ENCODE results near the gene HTT-AS. TPM values are rescaled to one million over a fixed set of nuclear protein-coding genes. Genes with fewer than 3 reads are reported as not detected.

HTT-AS gene
- total and polyA plus RNA-seq, 4 donors, result not detected

- TF ChIP-seq CTCF (IDR thresholded peaks at IDR 0.05; ENCODE audit: control extremely low read depth, extremely low read depth), result no peak
- ATAC-seq (ENCODE audit: insufficient read depth, low FRiP score), result no peak
- Histone ChIP-seq H3K9me3 (ENCODE audit: control insufficient read depth in 4 of 4, insufficient read depth in 3 of 4, low read length in 3 of 4) (peaks cover 0 to 5% (median 2%) of the 10 kb centered on the region in 4 donors), H3K27ac (ENCODE audit: low read depth in 1 of 2, low read length in 1 of 2) (no peak overlapping the region), H3K27me3 (ENCODE audit: control insufficient read depth in 3 of 3, insufficient read depth in 3 of 3, low read length in 2 of 3) (no peaks in the 10 kb centered on the region), H3K4me1 (ENCODE audit: control insufficient read depth in 5 of 5, insufficient read depth in 5 of 5, low read length in 5 of 5) (no peaks in the 10 kb centered on the region), H3K36me3 (ENCODE audit: control insufficient read depth in 4 of 4, insufficient read depth in 4 of 4, low read length in 4 of 4) (peaks cover 0 to 6% (median 1%) of the 10 kb centered on the region in 4 donors), H3K4me3 (no peak overlapping the region), H3K9ac (ENCODE audit: insufficient read depth in 1 of 2, low read length in 2 of 2) (no peak overlapping the region)
- 92 to 94% methylated on average over 21 of the region's 21 CpGs for WGBS, 2 donors
- no peak for DNase-seq
Observed at GRCh38 chr4:3025881-3026280, 48.5 kb downstream of the HTT-AS start.

- Histone ChIP-seq H3K4me3 (no peak overlapping the region), H3K27me3 (ENCODE audit: control insufficient read depth in 3 of 3, insufficient read depth in 3 of 3, low read length in 2 of 3) (no peaks in the 10 kb centered on the region), H3K4me1 (ENCODE audit: control insufficient read depth in 5 of 5, insufficient read depth in 5 of 5, low read length in 5 of 5) (no peaks in the 10 kb centered on the region), H3K9ac (ENCODE audit: insufficient read depth in 1 of 2, low read length in 2 of 2) (no peak overlapping the region), H3K9me3 (ENCODE audit: control insufficient read depth in 4 of 4, insufficient read depth in 3 of 4, low read length in 3 of 4) (peaks cover 0 to 5% (median 2%) of the 10 kb centered on the region in 4 donors), H3K36me3 (ENCODE audit: control insufficient read depth in 4 of 4, insufficient read depth in 4 of 4, low read length in 4 of 4) (peaks cover 0 to 6% (median 1%) of the 10 kb centered on the region in 4 donors), H3K27ac (ENCODE audit: low read depth in 1 of 2, low read length in 1 of 2) (no peak overlapping the region)
- DNase-seq, result no peak
- no peak for ATAC-seq (ENCODE audit: insufficient read depth, low FRiP score)
- 78 to 90% methylated on average over 3 of the region's 3 CpGs for WGBS, 2 donors
- no peak for TF ChIP-seq CTCF (IDR thresholded peaks at IDR 0.05; ENCODE audit: control extremely low read depth, extremely low read depth)
Observed at GRCh38 chr4:3022651-3023050, 51.7 kb downstream of the HTT-AS start.

- H3K4me3 ChIP-seq, result no peak overlapping the region
- H3K4me1 ChIP-seq (ENCODE audit: control insufficient read depth in 5 of 5, insufficient read depth in 5 of 5, low read length in 5 of 5), result no peaks in the 10 kb centered on the region
- H3K27ac ChIP-seq (ENCODE audit: low read depth in 1 of 2, low read length in 1 of 2), result no peak overlapping the region
- H3K36me3 ChIP-seq (ENCODE audit: control insufficient read depth in 4 of 4, insufficient read depth in 4 of 4, low read length in 4 of 4), result peaks cover 0 to 6% (median 1%) of the 10 kb centered on the region in 4 donors
- TF ChIP-seq CTCF (IDR thresholded peaks at IDR 0.05; ENCODE audit: control extremely low read depth, extremely low read depth), result no peak
- DNase-seq, result no peak
- no peak overlapping the region for H3K9ac ChIP-seq (ENCODE audit: insufficient read depth in 1 of 2, low read length in 2 of 2)
- WGBS, 2 donors, result 87 to 92% methylated on average over 8 of the region's 8 CpGs
- H3K9me3 ChIP-seq (ENCODE audit: control insufficient read depth in 4 of 4, insufficient read depth in 3 of 4, low read length in 3 of 4), result peaks cover 0 to 5% (median 2%) of the 10 kb centered on the region in 4 donors
- no peaks in the 10 kb centered on the region for H3K27me3 ChIP-seq (ENCODE audit: control insufficient read depth in 3 of 3, insufficient read depth in 3 of 3, low read length in 2 of 3)
- ATAC-seq (ENCODE audit: insufficient read depth, low FRiP score), result no peak
Observed at GRCh38 chr4:3022112-3022511, 52.2 kb downstream of the HTT-AS start.

DNA sequence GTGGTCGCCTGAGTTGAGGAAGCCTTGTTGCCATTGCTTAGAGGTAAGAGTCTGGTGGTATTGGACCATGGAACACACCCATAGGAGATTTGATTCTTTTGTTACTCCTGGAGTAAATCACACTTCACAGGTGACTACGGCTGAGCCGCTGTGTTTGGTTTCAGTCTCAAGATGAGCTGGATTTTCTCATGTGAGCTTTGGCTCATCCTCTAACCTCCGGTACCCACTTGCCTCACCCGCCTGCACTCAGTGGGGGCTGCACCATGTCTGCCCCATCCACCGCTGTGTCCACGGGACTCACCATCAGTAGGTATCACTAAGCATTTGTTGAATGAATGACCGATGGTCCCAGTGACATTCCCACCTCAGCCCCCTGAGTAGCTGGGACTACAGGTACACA lies 52.7 kb downstream of the HTT-AS start:
- ATAC-seq (ENCODE audit: insufficient read depth, low FRiP score) (no peak), DNase-seq (no peak)
- Histone ChIP-seq H3K9ac (ENCODE audit: insufficient read depth in 1 of 2, low read length in 2 of 2) (no peak overlapping the region), H3K27ac (ENCODE audit: low read depth in 1 of 2, low read length in 1 of 2) (no peak overlapping the region), H3K4me3 (no peak overlapping the region), H3K27me3 (ENCODE audit: control insufficient read depth in 3 of 3, insufficient read depth in 3 of 3, low read length in 2 of 3) (no peaks in the 10 kb centered on the region), H3K36me3 (ENCODE audit: control insufficient read depth in 4 of 4, insufficient read depth in 4 of 4, low read length in 4 of 4) (peaks cover 0 to 6% (median 1%) of the 10 kb centered on the region in 4 donors), H3K4me1 (ENCODE audit: control insufficient read depth in 5 of 5, insufficient read depth in 5 of 5, low read length in 5 of 5) (no peaks in the 10 kb centered on the region), H3K9me3 (ENCODE audit: control insufficient read depth in 4 of 4, insufficient read depth in 3 of 4, low read length in 3 of 4) (peaks cover 0 to 5% (median 2%) of the 10 kb centered on the region in 4 donors)
- TF ChIP-seq CTCF (IDR thresholded peaks at IDR 0.05; ENCODE audit: control extremely low read depth, extremely low read depth), result no peak
- WGBS, 2 donors, result 91 to 95% methylated on average over 8 of the region's 8 CpGs
